ENCODE results near the gene STAT4.
A peak's percentile ranks its signal among the peaks of the same experiment; 100 is the strongest.

Gene STAT4

DNA sequence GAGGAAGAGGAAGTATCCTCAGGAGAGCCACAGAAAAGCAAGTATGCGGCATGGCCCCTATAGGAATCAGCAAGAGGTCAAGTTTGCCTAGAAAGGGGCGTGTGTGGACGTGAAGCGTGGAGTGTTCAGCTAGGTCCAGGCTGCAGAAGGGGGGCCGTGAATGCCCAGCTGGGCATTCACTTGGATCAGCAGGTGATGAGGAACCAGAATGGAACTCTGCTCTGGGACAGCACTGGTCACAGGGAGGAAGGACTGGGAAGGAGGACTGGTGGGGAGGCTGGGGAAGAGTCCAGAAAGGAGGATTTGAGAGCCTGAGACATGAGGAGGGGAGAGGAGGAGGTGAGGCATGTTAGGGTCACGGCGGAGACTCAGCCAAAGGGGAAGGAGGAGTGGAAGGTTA, 156.6 kb downstream of the STAT4 start:
- DNase-seq (ENCODE audit: low read depth), result no peak

- no peak for DNase-seq (ENCODE audit: low read depth)
Observed at GRCh38 chr2:190993292-190993643, 157.5 kb downstream of the STAT4 start.

DNA sequence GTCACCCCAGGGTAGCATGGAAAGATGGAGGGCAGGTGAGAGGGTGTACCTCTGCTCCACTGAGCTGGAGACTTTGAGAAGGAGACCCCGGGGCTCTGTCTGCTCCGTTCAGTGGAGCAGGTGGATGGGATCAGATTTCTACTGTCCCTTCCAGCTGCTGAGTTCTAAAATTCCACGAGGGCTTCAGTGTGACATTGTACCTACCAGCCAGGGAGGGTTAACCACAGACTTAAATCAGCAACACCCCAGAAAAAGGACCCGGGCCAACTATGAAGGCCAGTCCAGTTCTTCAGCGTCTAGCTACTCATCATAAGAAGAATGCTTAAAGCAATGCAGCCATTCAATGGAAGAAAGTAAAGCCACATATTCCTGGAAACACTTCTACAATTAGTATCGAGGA, 160.7 kb downstream of the STAT4 start:
- DNase-seq (ENCODE audit: low read depth), result no peak

DNA sequence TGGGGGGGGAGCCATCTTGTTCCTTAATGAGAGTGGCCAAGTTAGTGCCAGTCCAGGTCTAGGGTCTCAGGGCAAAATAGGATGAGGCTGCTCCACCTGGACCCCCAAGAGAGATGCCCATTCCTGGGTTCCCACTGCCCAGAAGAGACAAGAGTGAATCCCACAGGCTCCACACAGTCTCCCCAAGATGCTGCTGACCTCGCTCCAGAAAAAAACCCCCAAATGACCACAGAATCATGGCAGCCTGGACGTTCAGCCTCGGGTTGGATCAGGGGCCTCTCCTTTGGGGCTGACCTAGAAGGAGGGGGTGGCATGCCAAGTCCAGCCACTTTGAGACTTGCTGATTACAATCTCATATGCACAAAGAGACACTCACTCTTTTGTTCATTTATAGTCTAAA, 161.9 kb downstream of the STAT4 start:
- no peak for DNase-seq (ENCODE audit: low read depth)

GRCh38 chr2:190987938-190988337, 162.9 kb downstream of the STAT4 start:
- no peak for DNase-seq (ENCODE audit: low read depth)

DNA sequence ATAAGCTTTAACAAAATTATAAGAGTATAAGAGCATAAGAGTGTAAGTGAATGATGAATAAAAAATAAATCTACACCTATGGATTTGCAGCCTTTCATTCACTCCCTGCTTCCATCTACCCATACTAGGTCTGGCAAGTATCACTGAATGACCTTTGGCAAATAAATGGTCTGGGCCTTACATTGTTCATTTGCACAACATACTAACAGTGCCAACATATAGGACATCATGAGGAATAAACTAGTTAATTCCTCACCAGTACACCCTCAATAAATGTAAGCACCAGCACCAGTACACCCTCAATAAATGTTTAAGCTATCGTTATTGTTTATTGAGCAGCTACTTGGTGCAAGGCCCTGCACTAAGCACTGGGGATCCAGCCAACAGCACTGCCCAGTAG, 163.7 kb downstream of the STAT4 start:
- DNase-seq (ENCODE audit: low read depth), result no peak

DNA sequence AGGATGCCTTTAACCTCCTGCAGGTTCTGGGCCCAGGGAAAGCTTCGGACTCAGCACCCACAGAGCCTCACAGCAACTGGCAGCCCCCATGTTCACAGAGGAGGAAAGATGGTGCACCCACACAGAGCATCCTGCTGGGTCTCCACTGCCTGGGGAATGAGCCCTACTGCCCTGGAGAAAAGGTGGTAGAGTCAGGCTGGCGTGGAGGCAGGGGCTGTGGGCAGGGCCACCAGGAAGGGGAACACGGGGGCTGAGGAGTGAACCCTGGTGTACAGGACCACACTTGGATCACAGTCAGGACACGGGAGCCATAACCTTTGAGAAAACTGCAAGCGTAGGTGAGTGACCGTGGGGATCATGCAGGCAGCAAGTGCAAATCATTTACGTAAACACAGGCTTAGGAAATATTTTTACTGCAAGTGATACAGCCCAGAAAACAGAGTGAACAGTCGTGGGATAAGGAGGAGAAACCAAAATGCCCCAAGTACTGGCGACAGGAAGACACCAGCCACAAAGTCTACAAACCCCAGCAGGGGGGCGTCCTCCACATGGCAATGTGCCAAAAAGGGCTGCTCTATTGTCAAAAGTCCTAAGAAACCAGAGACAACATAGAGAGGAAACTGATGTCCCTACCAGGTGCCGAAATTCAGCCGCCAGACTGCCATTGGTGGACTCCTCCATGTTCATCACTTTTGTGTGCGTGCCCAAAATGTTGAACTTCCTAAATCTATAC, 164.4 kb downstream of the STAT4 start:
- peak; percentile 52 for DNase-seq (ENCODE audit: low read depth)

GRCh38 chr2:190984595-190984994, 166.2 kb downstream of the STAT4 start:
- DNase-seq (ENCODE audit: low read depth), result no peak

DNA sequence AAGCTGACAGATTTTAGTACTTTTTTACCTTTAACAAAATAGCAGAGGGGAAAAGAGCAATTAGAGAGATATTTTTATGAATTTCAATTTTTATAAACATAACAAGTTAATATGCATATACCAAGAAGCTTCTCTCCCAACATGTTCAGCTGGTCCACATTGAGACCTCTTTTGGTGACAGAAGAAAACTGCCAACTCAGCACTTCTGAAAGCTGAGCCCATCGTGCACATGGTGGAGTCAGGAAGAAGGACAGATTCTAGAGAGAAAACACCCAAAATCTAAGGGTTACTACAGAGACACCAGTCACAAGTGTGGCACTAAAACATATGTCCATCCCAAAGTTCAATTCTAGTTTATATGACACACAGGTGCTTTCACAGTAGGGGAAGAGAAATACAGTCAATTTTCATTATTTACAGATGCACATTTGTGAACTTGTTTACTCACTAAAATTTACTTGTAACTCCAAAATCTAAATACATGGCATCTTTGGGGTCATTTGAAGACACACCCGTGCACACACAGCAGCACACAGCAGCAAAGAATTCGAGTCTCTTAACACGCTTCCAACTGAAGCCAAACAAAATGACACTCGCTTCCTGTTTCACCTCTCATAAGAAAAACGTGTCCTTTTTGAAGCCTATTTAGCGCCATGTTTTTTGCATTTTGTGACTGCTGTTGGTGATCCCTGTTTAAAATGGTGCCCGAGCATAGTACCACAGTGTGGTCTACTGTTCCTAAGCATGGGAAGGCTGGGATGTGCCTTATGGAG, 168.3 kb downstream of the STAT4 start:
- no peak for DNase-seq (ENCODE audit: low read depth)

GRCh38 chr2:190981733-190982132, 169.1 kb downstream of the STAT4 start:
- DNase-seq (ENCODE audit: low read depth), result no peak

GRCh38 chr2:190981333-190981732, 169.5 kb downstream of the STAT4 start:
- DNase-seq (ENCODE audit: low read depth), result no peak

GRCh38 chr2:190980630-190981209, 170.1 kb downstream of the STAT4 start:
- DNase-seq (ENCODE audit: low read depth), result no peak

- DNase-seq (ENCODE audit: low read depth), result peak; percentile 77
Observed at GRCh38 chr2:190979906-190980629, 170.7 kb downstream of the STAT4 start.
